CD14-positive monocyte (primary cell): ENCODE results near the gene NUP93. TPM values are rescaled to one million over a fixed set of nuclear protein-coding genes. Genes with fewer than 3 reads are reported as not detected.
"Not testable (repeated sequence)": the region's sequence is repeated elsewhere in the genome, so short reads cannot be mapped to it uniquely, and the experiment has no call there.

ENCODE experiments used
- DNase-seq, 3 donors: peaks; one replicate each; pipeline ENCODE4 v3.0.0-alpha.2; 2011 to 2022
- H2AFZ ChIP-seq: 2 replicates; pipeline ENCODE4 v1.6.0; 2012; ENCODE audit warnings: mild to moderate bottlenecking, low read depth, low read length, inconsistent platforms; ENCODE audit not compliant: insufficient read depth, poor library complexity, severe bottlenecking
- H3K27ac ChIP-seq, 2 donors: 1 replicate in 1 of 2; 2 replicates in 1 of 2; pipeline ENCODE4 v1.5.1; 2012 to 2013; ENCODE audit warnings: low read length in 2 of 2, control low read depth in 1 of 2, inconsistent platforms in 1 of 2, low read depth in 1 of 2, mild to moderate bottlenecking in 1 of 2
- H3K27me3 ChIP-seq, 2 donors: one replicate each; pipeline versions ENCODE4 v1.6.0 to v1.6.1; 2011 to 2013; ENCODE audit warnings: low read length in 2 of 2; ENCODE audit not compliant: control insufficient read depth in 2 of 2, insufficient read depth in 2 of 2
- H3K36me3 ChIP-seq, 2 donors: replicated peaks in 1 of 2; 1 replicate in 1 of 2; 2 replicates in 1 of 2; pipeline versions ENCODE4 v1.5.1 to v1.6.1; 2012 to 2013; ENCODE audit warnings: low read length in 2 of 2, control low read depth in 1 of 2, inconsistent platforms in 1 of 2, mild to moderate bottlenecking in 1 of 2; ENCODE audit not compliant: insufficient read depth in 2 of 2, control insufficient read depth in 1 of 2
- H3K4me1 ChIP-seq, 2 donors: 1 replicate in 1 of 2; 2 replicates in 1 of 2; pipeline versions ENCODE4 v1.5.1 to v1.6.1; 2012 to 2013; ENCODE audit warnings: low read length in 2 of 2, control low read depth in 1 of 2, inconsistent platforms in 1 of 2, mild to moderate bottlenecking in 1 of 2, moderate library complexity in 1 of 2; ENCODE audit not compliant: insufficient read depth in 2 of 2, control insufficient read depth in 1 of 2
- H3K4me2 ChIP-seq: replicated peaks from 2 replicates; pipeline ENCODE3; 2012; ENCODE audit warnings: low read length, moderate library complexity, mild to moderate bottlenecking; ENCODE audit not compliant: poor library complexity, severe bottlenecking; ENCODE audit errors: extremely low read depth
- H3K4me3 ChIP-seq, 3 experiments: fragments of 200-600 bp in 1 of 3; sonication (generic) in 1 of 3; replicated peaks in 1 of 3; 1 replicate in 2 of 3; 2 replicates in 1 of 3; pipeline ENCODE4 v1.5.1; 2011 to 2013; ENCODE audit warnings: low read length in 3 of 3, mild to moderate bottlenecking in 3 of 3, control low read depth in 2 of 3, low read depth in 2 of 3, inconsistent platforms in 1 of 3, moderate library complexity in 1 of 3
- H3K79me2 ChIP-seq: 2 replicates; pipeline ENCODE4 v1.6.0; 2012; ENCODE audit warnings: mild to moderate bottlenecking, control low read depth, inconsistent platforms, low read length, moderate library complexity; ENCODE audit not compliant: insufficient read depth
- H3K9ac ChIP-seq: 2 replicates; pipeline ENCODE4 v1.6.0; 2017; ENCODE audit warnings: low read length, mild to moderate bottlenecking; ENCODE audit not compliant: insufficient read depth, poor library complexity, severe bottlenecking
- H3K9me3 ChIP-seq, 2 donors: replicated peaks in 1 of 2; 1 replicate in 1 of 2; 2 replicates in 1 of 2; pipeline versions ENCODE4 v1.5.1 to v1.6.1; 2012 to 2013; ENCODE audit warnings: low read length in 2 of 2, control low read depth in 1 of 2; ENCODE audit not compliant: control insufficient read depth in 1 of 2, insufficient read depth in 1 of 2
- H4K20me1 ChIP-seq: 2 replicates; pipeline ENCODE4 v1.6.0; 2012; ENCODE audit warnings: mild to moderate bottlenecking, low read length, control low read depth, moderate library complexity; ENCODE audit not compliant: insufficient read depth
- H3K27ac Mint-ChIP-seq, 7 donors: one replicate each; pipeline ENCODE4 v1.8.0; 2020; ENCODE audit warnings: mild to moderate bottlenecking in 7 of 7, mixed read lengths in 7 of 7, moderate library complexity in 6 of 7, inconsistent platforms in 2 of 7
- H3K27me3 Mint-ChIP-seq, 3 donors: one replicate each; pipeline ENCODE4 v1.8.0; 2021 to 2022; ENCODE audit warnings: low read depth in 3 of 3, mild to moderate bottlenecking in 3 of 3, mixed read lengths in 3 of 3, moderate library complexity in 3 of 3, inconsistent platforms in 1 of 3
- H3K36me3 Mint-ChIP-seq, 2 donors: one replicate each; pipeline ENCODE4 v1.8.0; 2020; ENCODE audit warnings: mixed read lengths in 2 of 2, inconsistent platforms in 1 of 2, mild to moderate bottlenecking in 1 of 2
- H3K4me1 Mint-ChIP-seq: one replicate; pipeline ENCODE4 v1.8.0; 2020; ENCODE audit warnings: mild to moderate bottlenecking, mixed read lengths
- H3K4me3 Mint-ChIP-seq, 2 donors: one replicate each; pipeline ENCODE4 v1.8.0; 2020; ENCODE audit warnings: mild to moderate bottlenecking in 2 of 2, mixed read lengths in 2 of 2, moderate library complexity in 1 of 2
- H3K9me3 Mint-ChIP-seq, 7 donors: one replicate each; pipeline ENCODE4 v1.8.0; 2020 to 2022; ENCODE audit warnings: mixed read lengths in 7 of 7, mild to moderate bottlenecking in 6 of 7, moderate library complexity in 6 of 7, inconsistent platforms in 2 of 7
- CTCF ChIP-seq: fragments of 200-600 bp; IDR thresholded peaks from one replicate; pipeline ENCODE4 v1.8.0; 2022; ENCODE audit warnings: antibody characterized with exemption, mild to moderate bottlenecking
- WGBS: methylation state at CpG from one replicate; pipeline ENCODE4 v1.1.5; 2013; ENCODE audit warnings: missing lambda C conversion rate; ENCODE audit not compliant: insufficient coverage; 5-methylcytosine and 5-hydroxymethylcytosine counted together
- intact Hi-C, 2 donors: fragments of 100-400 bp; cut with micrococcal nuclease; formaldehyde crosslinking; loops; one replicate each; pipeline versions ENCODE4 v1.15.0 to v1.15.1; 2023
- polyA plus RNA-seq, 3 donors: library from polyadenylated mRNA; depleted of rRNA in 1 of 3; unstranded in 2 of 3; stranded (reverse) in 1 of 3; fragments of 300-500 nt in 2 of 3; fragments of >200 nt in 1 of 3; fragmentation: Illumina TruSeq in 2 of 3; gene quantifications; 1 replicate in 2 of 3; 2 replicates in 1 of 3; pipeline ENCODE4 v1.2.3, GENCODE V29; 2012 to 2021

The NUP93 gene
- polyA plus RNA-seq, 3 donors, result 46.6 to 77.7 (median 59.4) TPM

- Histone ChIP-seq H3K4me2 (no peak overlapping the region), H3K27ac (no peak overlapping the region), H3K9ac (no peak overlapping the region), H3K27me3 (no peaks in the 10 kb centered on the region), H4K20me1 (peaks cover 48% of the 10 kb centered on the region), H3K4me3 (no peak overlapping the region), H3K4me1 (peaks cover 17 to 32% of the 10 kb centered on the region in 2 donors), H3K79me2 (peaks cover 69% of the 10 kb centered on the region), H2AFZ (no peak overlapping the region), H3K36me3 (no peaks in the 10 kb centered on the region), H3K9me3 (no peaks in the 10 kb centered on the region)
- no peak for TF ChIP-seq CTCF
- peaks cover 8 to 13% of the 10 kb centered on the region in 2 donors for H3K36me3 Mint-ChIP-seq
- H3K27ac Mint-ChIP-seq, result peak overlapping the region in 2 of 7 donors; percentile 31 to 69
- peaks cover 10% of the 10 kb centered on the region for H3K4me1 Mint-ChIP-seq
- H3K4me3 Mint-ChIP-seq, result no peak overlapping the region
- intact Hi-C loops, result no loop called here
- no CpG with 5 or more reads among the region's 2 CpGs for WGBS
- no peaks in the 10 kb centered on the region for H3K9me3 Mint-ChIP-seq
- no peaks in the 10 kb centered on the region for H3K27me3 Mint-ChIP-seq
- DNase-seq, result no peak
Observed at GRCh38 chr16:56737539-56737938, 7.6 kb downstream of the NUP93 start.

- H3K9me3 ChIP-seq, result no peaks in the 10 kb centered on the region
- peaks cover 8 to 13% of the 10 kb centered on the region in 2 donors for H3K36me3 Mint-ChIP-seq
- no peak for DNase-seq
- 100% methylated on average over 1 of the region's 1 CpG for whole genome bisulfite sequencing
- peaks cover 13% of the 10 kb centered on the region for H3K4me1 Mint-ChIP-seq
- no peak for TF ChIP-seq CTCF
- no peak overlapping the region for H3K9ac ChIP-seq
- no peak overlapping the region for H3K4me3 ChIP-seq
- no peaks in the 10 kb centered on the region for H3K9me3 Mint-ChIP-seq
- peaks cover 17 to 32% of the 10 kb centered on the region in 2 donors for H3K4me1 ChIP-seq
- peak overlapping the region in 1 of 7 donors; percentile 31 for H3K27ac Mint-ChIP-seq
- H3K4me3 Mint-ChIP-seq, result no peak overlapping the region
- peaks cover 50% of the 10 kb centered on the region for H4K20me1 ChIP-seq
- H3K79me2 ChIP-seq, result peaks cover 69% of the 10 kb centered on the region
- intact Hi-C loops, result no loop called here
- no peak overlapping the region for H3K27ac ChIP-seq
- no peaks in the 10 kb centered on the region for H3K27me3 Mint-ChIP-seq
- H2AFZ ChIP-seq, result no peak overlapping the region
- H3K27me3 ChIP-seq, result no peaks in the 10 kb centered on the region
- no peak overlapping the region for H3K4me2 ChIP-seq
- no peaks in the 10 kb centered on the region for H3K36me3 ChIP-seq
Observed at GRCh38 chr16:56738221-56738620, 8.3 kb downstream of the NUP93 start.

GRCh38 chr16:56739378-56739777, 9.4 kb downstream of the NUP93 start:
- H3K9ac ChIP-seq, H3K4me2 ChIP-seq, H3K4me3 Mint-ChIP-seq, H3K27me3 Mint-ChIP-seq, H3K9me3 ChIP-seq, H3K36me3 ChIP-seq, H3K4me3 ChIP-seq, H3K27ac Mint-ChIP-seq, H3K27ac ChIP-seq, H2AFZ ChIP-seq, H3K9me3 Mint-ChIP-seq, H3K27me3 ChIP-seq, intact Hi-C loops, DNase-seq: not testable (repeated sequence)
- Histone ChIP-seq H3K4me1 (peaks cover 16 to 29% of the 10 kb centered on the region in 2 donors), H4K20me1 (peaks cover 52% of the 10 kb centered on the region), H3K79me2 (peaks cover 69% of the 10 kb centered on the region)
- peaks cover 8 to 17% of the 10 kb centered on the region in 2 donors for H3K36me3 Mint-ChIP-seq
- H3K4me1 Mint-ChIP-seq, result peaks cover 16% of the 10 kb centered on the region
- no CpG with 5 or more reads among the region's 38 CpGs for WGBS
